ENCODE data around the gene TSHB. TPM values are rescaled to one million over a fixed set of nuclear protein-coding genes. Genes with fewer than 3 reads are reported as not detected.

TSHB gene
- polyA plus RNA-seq, 1 donor from 2014 or later, result not detected

DNA sequence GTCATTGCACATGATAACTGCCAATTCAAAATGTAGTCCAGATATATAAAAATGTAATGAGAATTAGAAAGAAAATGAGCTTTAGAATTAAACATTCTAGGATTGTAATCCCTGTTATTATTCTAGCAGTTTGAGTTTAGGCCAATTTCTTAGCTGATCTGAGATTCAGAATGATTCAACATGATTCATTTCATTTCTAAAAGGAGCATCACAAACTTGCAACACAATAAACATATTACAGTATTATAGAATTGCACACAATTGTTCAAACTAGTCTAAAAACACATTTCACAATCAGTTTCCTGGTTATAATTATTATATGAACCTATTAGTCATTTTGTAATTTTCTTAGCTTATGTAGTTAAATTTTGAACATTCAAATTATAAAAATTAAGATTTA is 43.3 kb upstream of the TSHB start:
- Histone ChIP-seq H3F3A (ENCODE audit: insufficient read depth, low read length, poor library complexity, severe bottlenecking) (no peaks in the 10 kb centered on the region), H4K20me1 (ENCODE audit: insufficient read depth) (no peaks in the 10 kb centered on the region), H3K4me2 (ENCODE audit: low read length) (no peak overlapping the region), H3K27me3 (ENCODE audit: insufficient read depth, low read depth, low read length) (no peaks in the 10 kb centered on the region), H3K36me3 (ENCODE audit: insufficient read depth, low read length) (no peaks in the 10 kb centered on the region), H3K9ac (ENCODE audit: low read length) (no peak overlapping the region), H3K9me2 (ENCODE audit: insufficient read depth, low read length) (no peaks in the 10 kb centered on the region), H3K4me3 (ENCODE audit: low read length) (no peak overlapping the region), H2AFZ (ENCODE audit: low read depth, low read length) (no peak overlapping the region), H3K79me2 (replicated peaks; ENCODE audit: insufficient read depth, low read length) (no peaks in the 10 kb centered on the region), H3K27ac (ENCODE audit: low read length) (no peak overlapping the region), H3K9me3 (ENCODE audit: low read length) (peaks cover 5% of the 10 kb centered on the region)
- TF ChIP-seq, protein P1, sequence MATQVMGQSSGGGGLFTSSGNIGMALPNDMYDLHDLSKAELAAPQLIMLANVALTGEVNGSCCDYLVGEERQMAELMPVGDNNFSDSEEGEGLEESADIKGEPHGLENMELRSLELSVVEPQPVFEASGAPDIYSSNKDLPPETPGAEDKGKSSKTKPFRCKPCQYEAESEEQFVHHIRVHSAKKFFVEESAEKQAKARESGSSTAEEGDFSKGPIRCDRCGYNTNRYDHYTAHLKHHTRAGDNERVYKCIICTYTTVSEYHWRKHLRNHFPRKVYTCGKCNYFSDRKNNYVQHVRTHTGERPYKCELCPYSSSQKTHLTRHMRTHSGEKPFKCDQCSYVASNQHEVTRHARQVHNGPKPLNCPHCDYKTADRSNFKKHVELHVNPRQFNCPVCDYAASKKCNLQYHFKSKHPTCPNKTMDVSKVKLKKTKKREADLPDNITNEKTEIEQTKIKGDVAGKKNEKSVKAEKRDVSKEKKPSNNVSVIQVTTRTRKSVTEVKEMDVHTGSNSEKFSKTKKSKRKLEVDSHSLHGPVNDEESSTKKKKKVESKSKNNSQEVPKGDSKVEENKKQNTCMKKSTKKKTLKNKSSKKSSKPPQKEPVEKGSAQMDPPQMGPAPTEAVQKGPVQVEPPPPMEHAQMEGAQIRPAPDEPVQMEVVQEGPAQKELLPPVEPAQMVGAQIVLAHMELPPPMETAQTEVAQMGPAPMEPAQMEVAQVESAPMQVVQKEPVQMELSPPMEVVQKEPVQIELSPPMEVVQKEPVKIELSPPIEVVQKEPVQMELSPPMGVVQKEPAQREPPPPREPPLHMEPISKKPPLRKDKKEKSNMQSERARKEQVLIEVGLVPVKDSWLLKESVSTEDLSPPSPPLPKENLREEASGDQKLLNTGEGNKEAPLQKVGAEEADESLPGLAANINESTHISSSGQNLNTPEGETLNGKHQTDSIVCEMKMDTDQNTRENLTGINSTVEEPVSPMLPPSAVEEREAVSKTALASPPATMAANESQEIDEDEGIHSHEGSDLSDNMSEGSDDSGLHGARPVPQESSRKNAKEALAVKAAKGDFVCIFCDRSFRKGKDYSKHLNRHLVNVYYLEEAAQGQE (IDR thresholded peaks at IDR 0.05; ENCODE audit: borderline replicate concordance), result no peak
- TF ChIP-seq EZH2 (IDR thresholded peaks at IDR 0.05; ENCODE audit: borderline replicate concordance, insufficient read depth, low read length, poor library complexity, severe bottlenecking) (no peak), RAD21 (conservative IDR thresholded peaks at IDR 0.05) (no peak), SMC3 (conservative IDR thresholded peaks at IDR 0.05; ENCODE audit: poor library complexity) (no peak), POLR2AphosphoS5 (IDR thresholded peaks at IDR 0.05) (no peak), TAF1 (IDR thresholded peaks at IDR 0.05; ENCODE audit: low read depth) (no peak), MXI1 (conservative IDR thresholded peaks at IDR 0.05; ENCODE audit: poor library complexity, severe bottlenecking) (no peak), EP300 (conservative IDR thresholded peaks at IDR 0.05; ENCODE audit: poor library complexity, severe bottlenecking) (no peak)
- TF ChIP-seq, protein P2, sequence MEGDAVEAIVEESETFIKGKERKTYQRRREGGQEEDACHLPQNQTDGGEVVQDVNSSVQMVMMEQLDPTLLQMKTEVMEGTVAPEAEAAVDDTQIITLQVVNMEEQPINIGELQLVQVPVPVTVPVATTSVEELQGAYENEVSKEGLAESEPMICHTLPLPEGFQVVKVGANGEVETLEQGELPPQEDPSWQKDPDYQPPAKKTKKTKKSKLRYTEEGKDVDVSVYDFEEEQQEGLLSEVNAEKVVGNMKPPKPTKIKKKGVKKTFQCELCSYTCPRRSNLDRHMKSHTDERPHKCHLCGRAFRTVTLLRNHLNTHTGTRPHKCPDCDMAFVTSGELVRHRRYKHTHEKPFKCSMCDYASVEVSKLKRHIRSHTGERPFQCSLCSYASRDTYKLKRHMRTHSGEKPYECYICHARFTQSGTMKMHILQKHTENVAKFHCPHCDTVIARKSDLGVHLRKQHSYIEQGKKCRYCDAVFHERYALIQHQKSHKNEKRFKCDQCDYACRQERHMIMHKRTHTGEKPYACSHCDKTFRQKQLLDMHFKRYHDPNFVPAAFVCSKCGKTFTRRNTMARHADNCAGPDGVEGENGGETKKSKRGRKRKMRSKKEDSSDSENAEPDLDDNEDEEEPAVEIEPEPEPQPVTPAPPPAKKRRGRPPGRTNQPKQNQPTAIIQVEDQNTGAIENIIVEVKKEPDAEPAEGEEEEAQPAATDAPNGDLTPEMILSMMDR (IDR thresholded peaks at IDR 0.05; ENCODE audit: poor library complexity, severe bottlenecking), result no peak

DNA sequence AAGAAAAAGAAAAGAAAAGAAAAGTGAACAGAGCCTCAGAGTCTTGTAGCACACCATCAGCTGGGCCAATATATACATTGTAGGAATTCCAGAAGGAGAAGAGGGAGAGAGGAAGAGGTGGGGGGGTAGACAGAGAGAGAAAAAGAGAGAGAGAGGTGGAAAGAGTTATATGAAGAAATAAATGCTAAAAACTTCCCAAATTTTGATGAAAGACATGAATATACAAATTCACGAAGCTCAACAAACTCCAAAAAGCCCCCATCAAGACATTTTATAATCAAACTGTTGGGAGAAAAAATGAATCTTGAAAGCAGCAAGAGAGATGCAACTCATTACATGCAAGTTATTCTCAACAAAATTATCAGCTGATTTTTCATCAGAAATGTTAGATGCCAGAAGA is 41.5 kb upstream of the TSHB start:
- TF ChIP-seq TAF1 (IDR thresholded peaks at IDR 0.05; ENCODE audit: low read depth), result no peak
- TF ChIP-seq SMC3 (conservative IDR thresholded peaks at IDR 0.05; ENCODE audit: poor library complexity), result no peak
- TF ChIP-seq, protein P1 (IDR thresholded peaks at IDR 0.05; ENCODE audit: borderline replicate concordance), result no peak
- no peak for TF ChIP-seq EZH2 (IDR thresholded peaks at IDR 0.05; ENCODE audit: borderline replicate concordance, insufficient read depth, low read length, poor library complexity, severe bottlenecking)
- no peak for TF ChIP-seq EP300 (conservative IDR thresholded peaks at IDR 0.05; ENCODE audit: poor library complexity, severe bottlenecking)
- TF ChIP-seq, protein P2 (IDR thresholded peaks at IDR 0.05; ENCODE audit: poor library complexity, severe bottlenecking), result no peak
- no peak for TF ChIP-seq MXI1 (conservative IDR thresholded peaks at IDR 0.05; ENCODE audit: poor library complexity, severe bottlenecking)
- no peak for TF ChIP-seq POLR2AphosphoS5 (IDR thresholded peaks at IDR 0.05)
- TF ChIP-seq RAD21 (conservative IDR thresholded peaks at IDR 0.05), result no peak
- H4K20me1 ChIP-seq (ENCODE audit: insufficient read depth), result no peaks in the 10 kb centered on the region
- H3K9me3 ChIP-seq (ENCODE audit: low read length), result peaks cover 5% of the 10 kb centered on the region
- no peaks in the 10 kb centered on the region for H3K79me2 ChIP-seq (replicated peaks; ENCODE audit: insufficient read depth, low read length)
- no peaks in the 10 kb centered on the region for H3K27me3 ChIP-seq (ENCODE audit: insufficient read depth, low read depth, low read length)
- H3K9me2 ChIP-seq (ENCODE audit: insufficient read depth, low read length), result no peaks in the 10 kb centered on the region
- H2AFZ ChIP-seq (ENCODE audit: low read depth, low read length), result no peak overlapping the region
- no peak overlapping the region for H3K4me3 ChIP-seq (ENCODE audit: low read length)
- no peaks in the 10 kb centered on the region for H3F3A ChIP-seq (ENCODE audit: insufficient read depth, low read length, poor library complexity, severe bottlenecking)
- no peaks in the 10 kb centered on the region for H3K36me3 ChIP-seq (ENCODE audit: insufficient read depth, low read length)
- H3K9ac ChIP-seq (ENCODE audit: low read length), result no peak overlapping the region
- no peak overlapping the region for H3K27ac ChIP-seq (ENCODE audit: low read length)
- H3K4me2 ChIP-seq (ENCODE audit: low read length), result no peak overlapping the region

Data from neural cell (in vitro differentiated cells).